GM19455 (cell line): ENCODE results near the gene TOMT.
"Not testable (repeated sequence)": the region's sequence is repeated elsewhere in the genome, so short reads cannot be mapped to it uniquely, and the experiment has no call there.

Experiments
- ATAC-seq: cut with Tn5 transposase; IDR thresholded peaks from one replicate; pipeline ENCODE4 v1.9.1; 2021; ENCODE audit not compliant: unreplicated experiment

The TOMT gene

GRCh38 chr11:72123117-72123653 is 17.5 kb downstream of the TOMT start:
- no peak for ATAC-seq

- ATAC-seq: no peak
Observed at GRCh38 chr11:72124046-72124445, 18.3 kb downstream of the TOMT start.

- no peak for ATAC-seq
Observed at GRCh38 chr11:72125956-72126355, 20.2 kb downstream of the TOMT start.

GRCh38 chr11:72127923-72128322 is 22.2 kb downstream of the TOMT start:
- no peak for ATAC-seq

GRCh38 chr11:72129381-72129780 is 23.7 kb downstream of the TOMT start:
- ATAC-seq: no peak

- ATAC-seq: no peak
Observed at GRCh38 chr11:72132646-72133045, 26.9 kb downstream of the TOMT start.

- not testable (repeated sequence) for ATAC-seq
Observed at GRCh38 chr11:72135473-72135872, 29.7 kb downstream of the TOMT start, which contains the start of gene FOLR3. FOLR3 (plus strand) TSS chr11:72135725; CDS start chr11:72135953, 228 bp downstream.

GRCh38 chr11:72135891-72136683 is 30.4 kb downstream of the TOMT start:
- no peak for ATAC-seq

GRCh38 chr11:72136684-72137262 is 31.0 kb downstream of the TOMT start:
- no peak for ATAC-seq

- ATAC-seq: no peak
Observed at GRCh38 chr11:72138821-72139390, 33.2 kb downstream of the TOMT start.

GRCh38 chr11:72139500-72139899 is 33.8 kb downstream of the TOMT start:
- ATAC-seq: no peak

GRCh38 chr11:72140661-72141060 is 34.9 kb downstream of the TOMT start:
- ATAC-seq: no peak

GRCh38 chr11:72141066-72141465 is 35.3 kb downstream of the TOMT start:
- no peak for ATAC-seq

- ATAC-seq: not testable (repeated sequence)
Observed at GRCh38 chr11:72142086-72142485, 36.4 kb downstream of the TOMT start.

GRCh38 chr11:72142543-72142942 is 36.8 kb downstream of the TOMT start:
- ATAC-seq: not testable (repeated sequence)

GRCh38 chr11:72144807-72145565 is 39.3 kb downstream of the TOMT start:
- no peak for ATAC-seq

- no peak for ATAC-seq
Observed at GRCh38 chr11:72146625-72147024, 40.9 kb downstream of the TOMT start.

GRCh38 chr11:72150882-72151281 is 45.2 kb downstream of the TOMT start:
- ATAC-seq: no peak

- not testable (repeated sequence) for ATAC-seq
Observed at GRCh38 chr11:72153874-72154273, 48.1 kb downstream of the TOMT start.

GRCh38 chr11:72154816-72155215 is 49.1 kb downstream of the TOMT start:
- no peak for ATAC-seq

GRCh38 chr11:72155751-72156150 is 50.0 kb downstream of the TOMT start:
- ATAC-seq: no peak
